GM04503 (cell line): ENCODE data around the gene ZBTB21.

Experiments used
- DNase-seq: peaks from one replicate; pipeline ENCODE4 v3.0.0-alpha.2; 2012; ENCODE audit warnings: low read depth

The ZBTB21 gene

DNA sequence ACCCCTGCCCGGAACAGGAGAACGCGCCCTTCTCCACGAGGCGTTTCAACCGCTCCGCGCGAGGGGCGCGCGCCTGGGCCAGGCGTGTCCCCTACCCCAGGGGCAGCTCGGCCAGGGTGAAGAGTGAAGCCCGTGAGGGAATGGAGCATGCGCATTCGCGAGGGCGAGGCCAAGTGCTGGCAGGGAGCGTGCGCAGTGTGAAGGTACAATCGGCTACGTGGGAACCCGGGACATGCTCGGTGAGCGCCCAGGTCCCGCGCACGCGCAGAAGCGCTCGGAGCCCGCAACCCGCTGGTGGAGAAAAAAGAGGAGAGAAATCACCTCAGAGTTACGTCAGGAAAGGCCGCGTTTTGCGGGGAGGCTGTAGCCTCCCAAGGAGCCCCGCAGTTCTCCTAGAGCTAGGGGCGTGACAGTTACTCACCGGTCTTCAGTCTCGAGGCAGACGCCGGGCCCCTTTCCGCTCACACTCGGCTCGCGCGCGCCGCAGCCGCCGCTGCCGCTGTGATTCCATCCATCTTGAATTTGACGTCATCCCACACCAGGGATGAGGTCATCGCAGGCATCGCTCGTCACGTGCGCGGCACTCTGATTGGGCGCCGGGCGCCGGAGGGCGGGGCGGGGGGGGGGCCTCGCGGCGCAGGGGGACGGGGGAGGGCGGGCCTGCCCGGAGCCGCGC lies at the start of gene ZBTB21:
Gene ZBTB21, minus strand, starts transcription at position 530 of the 676 bp plus-strand sequence. CDS start 16,265 bp downstream, outside the sequence.
- peak; percentile 72 for DNase-seq

DNA sequence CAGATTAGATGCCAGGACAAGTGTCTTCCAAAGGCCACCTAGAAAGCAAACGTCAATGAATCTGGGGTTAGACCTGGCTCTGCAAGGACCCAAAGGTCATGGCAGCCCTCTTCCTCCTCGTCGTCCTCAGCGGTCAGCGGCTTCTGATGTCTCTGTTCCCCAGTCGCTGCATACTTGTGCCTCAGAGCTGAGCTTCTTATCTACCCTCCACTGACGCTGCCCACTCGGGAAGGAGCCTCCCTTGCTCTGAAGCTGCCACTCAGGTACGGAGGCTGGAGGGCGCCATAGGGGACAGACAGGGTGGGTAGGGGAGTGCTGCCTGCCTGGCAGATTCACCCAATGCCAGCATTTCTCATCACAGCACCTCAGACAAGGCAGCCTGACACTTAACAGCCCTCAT lies 49.6 kb upstream of the ZBTB21 start:
- DNase-seq, result no peak

GRCh38 chr21:42059141-42059540 lies 49.0 kb upstream of the ZBTB21 start:
- no peak for DNase-seq

- no peak for DNase-seq
Observed at GRCh38 chr21:42058631-42059111, 48.5 kb upstream of the ZBTB21 start.

DNA sequence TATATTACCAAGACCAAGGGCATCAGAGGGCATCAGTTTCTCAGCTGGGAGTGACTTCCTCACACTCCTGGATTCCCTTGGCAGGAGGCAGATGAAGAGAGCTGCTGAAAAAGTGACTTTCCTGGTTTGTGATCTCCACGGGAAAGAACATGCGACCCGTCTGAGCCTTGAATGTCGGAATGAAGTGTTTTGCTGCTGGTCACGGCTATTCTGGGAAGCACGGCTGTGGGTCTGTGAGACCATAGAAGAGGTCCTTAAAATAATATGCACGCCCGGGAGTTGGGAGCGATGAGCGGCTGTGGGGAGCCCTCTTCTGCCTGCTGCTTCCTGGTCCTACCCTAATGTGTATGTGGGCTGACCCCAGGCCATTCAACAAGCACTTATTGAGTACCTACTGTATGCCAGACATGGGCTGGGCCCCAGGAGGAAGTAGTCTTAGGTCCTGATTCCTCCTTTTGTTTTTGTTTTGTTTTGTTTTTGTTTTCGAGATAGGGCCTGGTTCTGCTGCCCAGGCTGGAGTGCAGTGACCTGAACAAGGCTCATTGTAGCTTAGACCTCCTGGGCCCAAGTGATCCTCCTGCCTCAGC lies 47.8 kb upstream of the ZBTB21 start:
- DNase-seq, result no peak

- DNase-seq, result peak; percentile 86
Observed at GRCh38 chr21:42056996-42057689, 47.0 kb upstream of the ZBTB21 start.

- no peak for DNase-seq
Observed at GRCh38 chr21:42056468-42056867, 46.3 kb upstream of the ZBTB21 start.

DNA sequence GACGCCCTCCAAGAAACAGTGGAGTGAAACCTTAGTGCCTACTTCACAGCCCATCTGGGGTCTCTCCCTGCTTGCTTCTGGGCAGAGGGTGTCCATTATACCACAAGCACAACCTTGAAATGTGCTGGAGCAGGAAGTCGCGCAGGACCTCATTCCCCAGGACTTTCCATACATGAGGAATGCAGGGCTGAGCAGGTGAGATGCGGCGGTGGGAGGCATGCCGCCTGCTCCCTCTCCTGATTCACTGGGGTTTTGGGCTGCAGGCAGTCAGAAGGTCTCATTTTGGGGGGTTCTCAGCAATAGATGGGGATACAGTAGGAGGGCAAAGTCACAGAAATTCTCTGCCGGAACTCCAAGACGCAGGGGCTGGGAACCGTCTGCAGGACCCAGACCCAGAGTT lies 45.3 kb upstream of the ZBTB21 start:
- DNase-seq, result no peak

DNA sequence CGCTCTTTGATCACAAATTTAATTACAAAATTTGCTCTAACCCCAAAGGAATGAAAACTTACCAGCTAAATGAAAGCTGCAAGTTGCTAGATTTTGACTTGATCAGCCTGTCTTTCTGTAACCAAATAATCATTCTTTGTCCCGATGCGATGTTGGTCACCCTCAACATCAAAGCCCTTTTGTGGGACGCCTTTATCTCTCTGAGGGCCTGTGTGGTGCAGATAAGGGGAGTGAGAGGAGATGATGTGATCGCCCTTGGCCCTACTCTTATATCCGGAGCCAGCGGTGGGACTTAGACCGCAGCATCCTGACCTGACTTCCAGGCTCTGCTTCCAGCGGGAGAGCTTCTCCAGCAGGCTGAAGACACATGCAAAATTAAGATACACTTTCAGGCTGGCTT lies 41.6 kb upstream of the ZBTB21 start:
- no peak for DNase-seq

DNA sequence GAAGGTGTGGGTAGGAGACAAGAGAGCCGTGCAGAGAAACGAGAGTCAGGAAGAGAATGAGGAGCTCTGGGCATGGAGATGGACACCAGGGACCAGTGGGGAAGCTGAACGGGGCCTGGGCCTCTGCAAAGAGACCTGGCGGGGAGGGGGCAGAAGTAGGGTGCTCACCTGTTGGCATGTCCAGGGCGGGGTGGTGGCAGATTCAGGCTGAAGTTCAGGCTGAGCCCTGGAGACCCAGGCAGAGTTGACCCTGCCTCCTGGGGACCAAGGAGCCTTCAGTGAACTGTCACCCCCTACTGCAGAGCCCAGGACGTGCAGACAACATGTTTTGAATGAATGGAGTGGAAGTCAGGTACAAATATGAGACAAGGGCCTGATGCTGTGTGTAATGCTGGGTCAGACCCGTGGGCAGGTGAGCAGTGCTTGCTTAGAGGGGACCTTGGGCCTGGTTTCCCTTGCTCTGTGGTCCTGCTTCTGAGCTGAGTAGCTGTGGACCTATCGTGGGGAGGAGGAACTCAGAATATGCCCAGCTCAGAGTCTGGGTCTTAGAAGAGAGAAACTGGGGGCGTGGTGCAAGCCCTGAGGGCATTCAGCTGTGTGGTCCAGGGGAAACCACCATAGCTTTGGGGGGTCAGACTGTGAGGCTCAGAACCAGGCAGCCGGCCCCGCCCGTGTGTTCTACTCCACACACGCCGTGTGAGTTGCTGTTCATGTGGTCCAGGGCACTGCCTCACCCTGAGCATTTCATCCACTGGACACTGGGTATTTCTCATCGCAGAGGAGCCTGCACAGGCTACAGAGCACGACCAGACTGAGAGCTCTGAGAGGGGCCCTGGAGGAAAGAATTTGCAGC lies 39.6 kb upstream of the ZBTB21 start:
- DNase-seq, result no peak

- DNase-seq, result no peak
Observed at GRCh38 chr21:42048870-42049577, 38.9 kb upstream of the ZBTB21 start.

- DNase-seq, result peak; percentile 93
Observed at GRCh38 chr21:42047821-42048613, 37.9 kb upstream of the ZBTB21 start.

GRCh38 chr21:42044871-42045495 lies 34.8 kb upstream of the ZBTB21 start:
- DNase-seq, result no peak

- no peak for DNase-seq
Observed at GRCh38 chr21:42043961-42044360, 33.8 kb upstream of the ZBTB21 start.

DNA sequence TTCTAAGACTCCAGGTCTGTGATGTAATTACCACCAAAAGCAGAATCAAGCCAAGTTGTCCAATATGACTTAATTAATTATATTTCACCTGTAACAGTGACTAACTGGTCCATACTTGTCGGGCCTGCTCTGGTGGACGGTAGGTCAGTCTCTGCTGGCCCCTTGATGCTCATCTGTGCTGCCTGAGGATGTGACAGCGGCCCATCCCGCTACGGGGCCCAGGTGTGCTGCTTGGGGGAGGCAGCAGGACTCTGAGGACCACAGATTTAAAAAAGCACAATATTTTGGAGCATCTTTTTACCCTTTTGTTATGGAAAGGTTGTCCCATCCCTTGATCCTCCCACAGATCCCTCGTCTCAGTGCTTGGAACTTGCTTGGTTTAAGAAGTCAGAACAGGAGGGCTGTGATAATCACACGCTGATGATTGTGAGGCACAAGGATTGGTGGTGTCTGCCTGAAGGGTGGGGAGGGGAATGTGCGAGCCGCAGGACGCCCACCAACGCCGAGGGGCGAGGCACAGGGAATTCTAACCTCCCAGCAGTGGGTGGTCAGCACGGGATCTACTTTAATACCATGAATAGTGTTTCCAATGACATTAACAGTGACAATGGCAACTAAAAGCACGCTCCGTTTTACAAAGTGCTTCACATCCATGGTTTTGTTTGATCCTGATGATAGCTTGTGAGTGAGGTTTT lies 33.2 kb upstream of the ZBTB21 start:
- no peak for DNase-seq

- no peak for DNase-seq
Observed at GRCh38 chr21:42042651-42043050, 32.5 kb upstream of the ZBTB21 start.

- DNase-seq, result no peak
Observed at GRCh38 chr21:42041711-42042110, 31.6 kb upstream of the ZBTB21 start.

- DNase-seq, result no peak
Observed at GRCh38 chr21:42041246-42041645, 31.1 kb upstream of the ZBTB21 start.

GRCh38 chr21:42040411-42041180 lies 30.4 kb upstream of the ZBTB21 start:
- DNase-seq, result peak; percentile 99
